Measurements from ENCODE around the gene MTURN. TPM values are rescaled to one million over a fixed set of nuclear protein-coding genes. Genes with fewer than 3 reads are reported as not detected.
"Not testable (repeated sequence)": the region's sequence is repeated elsewhere in the genome, so short reads cannot be mapped to it uniquely, and the experiment has no call there.

The MTURN gene
- total RNA-seq, 1 donor from 2014 or later, result 18.0 TPM

DNA sequence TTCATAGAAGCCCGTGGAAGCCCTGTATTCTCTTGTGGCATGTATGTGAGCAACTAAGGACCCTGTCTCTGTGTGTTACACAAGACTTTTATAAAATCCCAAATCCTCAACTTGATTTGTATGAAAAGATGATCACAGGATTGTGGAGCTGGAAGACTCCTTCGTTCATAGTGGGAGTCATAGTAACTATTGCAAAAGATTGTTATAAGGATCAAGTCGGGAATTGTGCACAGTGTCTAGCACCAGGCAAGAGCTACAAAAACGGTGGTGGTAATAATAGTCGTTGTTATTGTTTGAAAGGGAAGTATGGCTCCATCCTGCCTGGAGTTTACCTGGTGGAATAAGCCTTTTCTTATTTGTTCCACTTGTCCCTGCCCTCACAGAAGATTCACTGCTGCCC, 42.8 kb upstream of the MTURN start:
- H3K27me3 ChIP-seq, result no peaks in the 10 kb centered on the region
- no peak overlapping the region for H3K4me3 ChIP-seq
- no peaks in the 10 kb centered on the region for H3F3A ChIP-seq (ENCODE audit: low read depth)
- H3K36me3 Mint-ChIP-seq, result peaks cover 22% of the 10 kb centered on the region
- peaks cover 7% of the 10 kb centered on the region for H3K36me3 ChIP-seq
- TF ChIP-seq, protein P1, sequence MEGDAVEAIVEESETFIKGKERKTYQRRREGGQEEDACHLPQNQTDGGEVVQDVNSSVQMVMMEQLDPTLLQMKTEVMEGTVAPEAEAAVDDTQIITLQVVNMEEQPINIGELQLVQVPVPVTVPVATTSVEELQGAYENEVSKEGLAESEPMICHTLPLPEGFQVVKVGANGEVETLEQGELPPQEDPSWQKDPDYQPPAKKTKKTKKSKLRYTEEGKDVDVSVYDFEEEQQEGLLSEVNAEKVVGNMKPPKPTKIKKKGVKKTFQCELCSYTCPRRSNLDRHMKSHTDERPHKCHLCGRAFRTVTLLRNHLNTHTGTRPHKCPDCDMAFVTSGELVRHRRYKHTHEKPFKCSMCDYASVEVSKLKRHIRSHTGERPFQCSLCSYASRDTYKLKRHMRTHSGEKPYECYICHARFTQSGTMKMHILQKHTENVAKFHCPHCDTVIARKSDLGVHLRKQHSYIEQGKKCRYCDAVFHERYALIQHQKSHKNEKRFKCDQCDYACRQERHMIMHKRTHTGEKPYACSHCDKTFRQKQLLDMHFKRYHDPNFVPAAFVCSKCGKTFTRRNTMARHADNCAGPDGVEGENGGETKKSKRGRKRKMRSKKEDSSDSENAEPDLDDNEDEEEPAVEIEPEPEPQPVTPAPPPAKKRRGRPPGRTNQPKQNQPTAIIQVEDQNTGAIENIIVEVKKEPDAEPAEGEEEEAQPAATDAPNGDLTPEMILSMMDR (IDR thresholded peaks at IDR 0.05), result no peak
- TF ChIP-seq EZH2 (IDR thresholded peaks at IDR 0.05), result no peak
- H3K27ac ChIP-seq, result no peak overlapping the region
- no peak overlapping the region for H2AFZ ChIP-seq (replicated peaks)
- H3K9me3 Mint-ChIP-seq, result peaks cover 16% of the 10 kb centered on the region
- H3K4me2 ChIP-seq, result no peak overlapping the region
- no peak overlapping the region for H3K4me3 Mint-ChIP-seq
- no peak overlapping the region for H3K9ac ChIP-seq
- H3K27me3 Mint-ChIP-seq (ENCODE audit: insufficient read depth, low read depth), result no peaks in the 10 kb centered on the region
- H3K79me2 ChIP-seq (ENCODE audit: low read depth), result no peaks in the 10 kb centered on the region
- no peaks in the 10 kb centered on the region for H3K4me1 Mint-ChIP-seq
- no peaks in the 10 kb centered on the region for H3K9me3 ChIP-seq (ENCODE audit: low read depth)
- H4K20me1 ChIP-seq (ENCODE audit: low read depth), result no peaks in the 10 kb centered on the region
- no peak overlapping the region for H3K27ac Mint-ChIP-seq
- DNase-seq (ENCODE audit: low spot score), result no peak
- H3K4me1 ChIP-seq, result no peaks in the 10 kb centered on the region

DNA sequence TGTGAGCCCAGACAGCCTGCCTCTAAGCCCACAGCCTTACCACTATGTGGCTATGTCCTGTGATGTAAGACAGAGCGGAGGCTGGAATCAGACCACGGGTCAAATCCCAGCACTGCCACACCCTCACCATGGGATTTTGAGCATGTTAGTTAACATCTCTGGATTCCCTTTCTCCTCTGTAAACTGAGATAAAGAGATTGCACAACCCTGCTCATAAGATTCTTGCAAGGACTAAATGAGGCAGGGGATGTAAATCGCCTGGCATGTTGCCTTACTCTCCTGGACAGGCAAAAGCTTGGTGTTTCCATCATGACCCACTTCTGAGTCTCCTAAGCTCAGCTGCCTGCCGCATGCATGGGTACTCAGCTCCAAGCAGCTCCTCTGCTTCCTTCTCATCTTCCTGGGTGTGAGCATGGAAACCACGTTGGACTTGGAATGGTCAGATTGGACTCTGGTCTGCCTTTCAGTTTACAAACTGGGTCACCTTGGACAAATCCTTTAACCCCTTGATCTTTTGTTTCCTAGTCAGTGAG, 41.3 kb upstream of the MTURN start:
- Histone ChIP-seq H3K79me2 (ENCODE audit: low read depth) (no peaks in the 10 kb centered on the region), H3K9me3 (ENCODE audit: low read depth) (no peaks in the 10 kb centered on the region), H3F3A (ENCODE audit: low read depth) (no peaks in the 10 kb centered on the region), H4K20me1 (ENCODE audit: low read depth) (no peaks in the 10 kb centered on the region), H3K27me3 (no peaks in the 10 kb centered on the region), H2AFZ (replicated peaks) (no peak overlapping the region), H3K27ac (no peak overlapping the region), H3K36me3 (peaks cover 7% of the 10 kb centered on the region), H3K4me3 (no peak overlapping the region), H3K4me1 (no peaks in the 10 kb centered on the region), H3K9ac (no peak overlapping the region), H3K4me2 (no peak overlapping the region)
- Mint-ChIP-seq H3K4me3 (no peak overlapping the region), H3K27me3 (ENCODE audit: insufficient read depth, low read depth) (no peaks in the 10 kb centered on the region), H3K9me3 (peaks cover 27% of the 10 kb centered on the region), H3K36me3 (peaks cover 22% of the 10 kb centered on the region), H3K4me1 (no peaks in the 10 kb centered on the region), H3K27ac (no peak overlapping the region)
- no peak for DNase-seq (ENCODE audit: low spot score)
- TF ChIP-seq EZH2 (IDR thresholded peaks at IDR 0.05) (no peak), EZH2phosphoT487 (IDR thresholded peaks at IDR 0.05) (no peak)
- TF ChIP-seq, protein P1 (IDR thresholded peaks at IDR 0.05), result no peak

DNA sequence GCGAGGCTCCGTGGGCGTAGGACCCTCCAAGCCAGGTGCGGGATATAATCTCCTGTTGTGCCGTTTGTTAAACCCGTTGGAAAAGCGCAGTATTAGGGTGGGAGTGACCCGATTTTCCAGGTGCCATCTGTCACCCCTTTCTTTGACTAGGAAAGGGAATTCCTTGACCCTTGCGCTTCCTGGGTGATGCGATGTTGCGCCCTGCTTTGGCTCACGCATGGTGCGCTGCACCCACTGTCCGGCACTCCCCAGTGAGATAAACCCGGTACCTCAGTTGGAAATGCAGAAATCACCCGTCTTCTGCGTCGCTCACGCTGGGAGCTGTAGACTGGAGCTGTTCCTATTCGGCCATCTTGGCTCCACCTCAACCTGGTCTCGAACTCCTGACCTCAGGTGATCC, 36.2 kb upstream of the MTURN start:
- not testable (repeated sequence) for H3K27me3 Mint-ChIP-seq (ENCODE audit: insufficient read depth, low read depth); H3K4me3 ChIP-seq; H3K27ac Mint-ChIP-seq; DNase-seq (ENCODE audit: low spot score); H2AFZ ChIP-seq (replicated peaks); H3K4me1 ChIP-seq; H3K36me3 ChIP-seq; H3K27me3 ChIP-seq; H4K20me1 ChIP-seq (ENCODE audit: low read depth); H3K79me2 ChIP-seq (ENCODE audit: low read depth); H3K4me3 Mint-ChIP-seq; H3K4me1 Mint-ChIP-seq; H3K4me2 ChIP-seq; H3F3A ChIP-seq (ENCODE audit: low read depth); H3K27ac ChIP-seq; H3K9ac ChIP-seq
- peaks cover 39% of the 10 kb centered on the region for H3K36me3 Mint-ChIP-seq
- peaks cover 12% of the 10 kb centered on the region for H3K9me3 ChIP-seq (ENCODE audit: low read depth)
- H3K9me3 Mint-ChIP-seq, result peaks cover 41% of the 10 kb centered on the region

DNA sequence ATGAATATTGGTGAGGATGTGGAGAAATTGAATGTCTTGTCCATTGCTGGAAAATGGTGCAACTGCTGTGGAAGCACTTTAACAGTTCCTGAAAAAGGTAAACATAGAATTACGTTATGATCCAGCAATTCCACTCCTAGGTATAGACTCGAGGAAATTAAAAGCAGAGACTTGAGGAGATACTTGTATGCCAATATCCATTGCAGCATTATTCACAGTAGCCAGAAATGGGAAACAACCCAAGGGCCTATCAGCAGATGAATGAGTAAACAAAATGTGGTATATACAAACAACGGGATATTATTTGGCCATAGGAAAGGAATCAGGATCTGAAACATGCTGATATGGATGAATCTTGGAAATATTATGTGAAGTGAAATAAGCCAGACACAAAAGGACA, 32.5 kb upstream of the MTURN start:
- Mint-ChIP-seq H3K27ac (no peak overlapping the region), H3K9me3 (peaks cover 22% of the 10 kb centered on the region), H3K27me3 (ENCODE audit: insufficient read depth, low read depth) (no peaks in the 10 kb centered on the region), H3K4me1 (no peaks in the 10 kb centered on the region), H3K36me3 (peaks cover 28% of the 10 kb centered on the region), H3K4me3 (no peak overlapping the region)
- no peak overlapping the region for H3K9ac ChIP-seq
- H3K36me3 ChIP-seq, result peaks cover 4% of the 10 kb centered on the region
- no peak for TF ChIP-seq EZH2 (IDR thresholded peaks at IDR 0.05)
- TF ChIP-seq EZH2phosphoT487 (IDR thresholded peaks at IDR 0.05), result no peak
- TF ChIP-seq, protein P1 (IDR thresholded peaks at IDR 0.05), result no peak
- H3K79me2 ChIP-seq (ENCODE audit: low read depth), result no peaks in the 10 kb centered on the region
- H2AFZ ChIP-seq (replicated peaks), result no peak overlapping the region
- H3K4me3 ChIP-seq, result no peak overlapping the region
- H3F3A ChIP-seq (ENCODE audit: low read depth), result no peaks in the 10 kb centered on the region
- no peak overlapping the region for H3K4me2 ChIP-seq
- no peaks in the 10 kb centered on the region for H3K4me1 ChIP-seq
- no peaks in the 10 kb centered on the region for H3K27me3 ChIP-seq
- DNase-seq (ENCODE audit: low spot score), result no peak
- H3K9me3 ChIP-seq (ENCODE audit: low read depth), result peaks cover 12% of the 10 kb centered on the region
- H4K20me1 ChIP-seq (ENCODE audit: low read depth), result no peaks in the 10 kb centered on the region
- H3K27ac ChIP-seq, result no peak overlapping the region

Data from neural progenitor cell (in vitro differentiated cells).